GM12875 (cell line): ENCODE measurements around the gene SSH2.
"Not testable (repeated sequence)": the region's sequence is repeated elsewhere in the genome, so short reads cannot be mapped to it uniquely, and the experiment has no call there.

Experiments used
- H3K4me3 ChIP-seq: one replicate; pipeline ENCODE4 v1.5.1; 2011; ENCODE audit warnings: low read depth, low read length, control low read depth
- TF ChIP-seq, protein P1 (sequence below): IDR thresholded peaks from 2 replicates; pipeline ENCODE4 v1.5.1; 2011; ENCODE audit warnings: low read depth, mild to moderate bottlenecking, control low read depth, inconsistent platforms, low read length, moderate library complexity, borderline replicate concordance; ENCODE audit not compliant: insufficient read depth

Gene SSH2

DNA sequence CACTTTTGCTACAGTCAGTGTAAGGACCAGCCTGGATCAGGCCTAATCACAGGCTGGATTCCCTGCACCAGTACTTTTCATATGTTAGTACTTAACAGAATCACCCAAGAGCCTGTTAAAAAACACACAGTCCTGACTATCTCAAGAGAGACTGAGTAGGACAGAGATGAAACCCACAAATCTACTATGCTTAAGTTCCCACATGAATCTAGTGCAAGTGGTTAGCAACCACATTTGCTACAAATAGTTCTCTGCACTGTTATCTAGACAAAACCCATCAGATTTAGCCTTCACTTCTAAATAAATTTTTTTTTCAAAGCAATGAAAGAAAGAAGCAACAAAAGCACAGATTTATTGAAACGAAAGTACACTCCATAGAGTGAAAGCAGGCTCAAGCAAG lies 38.9 kb downstream of the SSH2 start:
- H3K4me3 ChIP-seq = no peak overlapping the region
- TF ChIP-seq, protein P1, sequence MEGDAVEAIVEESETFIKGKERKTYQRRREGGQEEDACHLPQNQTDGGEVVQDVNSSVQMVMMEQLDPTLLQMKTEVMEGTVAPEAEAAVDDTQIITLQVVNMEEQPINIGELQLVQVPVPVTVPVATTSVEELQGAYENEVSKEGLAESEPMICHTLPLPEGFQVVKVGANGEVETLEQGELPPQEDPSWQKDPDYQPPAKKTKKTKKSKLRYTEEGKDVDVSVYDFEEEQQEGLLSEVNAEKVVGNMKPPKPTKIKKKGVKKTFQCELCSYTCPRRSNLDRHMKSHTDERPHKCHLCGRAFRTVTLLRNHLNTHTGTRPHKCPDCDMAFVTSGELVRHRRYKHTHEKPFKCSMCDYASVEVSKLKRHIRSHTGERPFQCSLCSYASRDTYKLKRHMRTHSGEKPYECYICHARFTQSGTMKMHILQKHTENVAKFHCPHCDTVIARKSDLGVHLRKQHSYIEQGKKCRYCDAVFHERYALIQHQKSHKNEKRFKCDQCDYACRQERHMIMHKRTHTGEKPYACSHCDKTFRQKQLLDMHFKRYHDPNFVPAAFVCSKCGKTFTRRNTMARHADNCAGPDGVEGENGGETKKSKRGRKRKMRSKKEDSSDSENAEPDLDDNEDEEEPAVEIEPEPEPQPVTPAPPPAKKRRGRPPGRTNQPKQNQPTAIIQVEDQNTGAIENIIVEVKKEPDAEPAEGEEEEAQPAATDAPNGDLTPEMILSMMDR = no peak

DNA sequence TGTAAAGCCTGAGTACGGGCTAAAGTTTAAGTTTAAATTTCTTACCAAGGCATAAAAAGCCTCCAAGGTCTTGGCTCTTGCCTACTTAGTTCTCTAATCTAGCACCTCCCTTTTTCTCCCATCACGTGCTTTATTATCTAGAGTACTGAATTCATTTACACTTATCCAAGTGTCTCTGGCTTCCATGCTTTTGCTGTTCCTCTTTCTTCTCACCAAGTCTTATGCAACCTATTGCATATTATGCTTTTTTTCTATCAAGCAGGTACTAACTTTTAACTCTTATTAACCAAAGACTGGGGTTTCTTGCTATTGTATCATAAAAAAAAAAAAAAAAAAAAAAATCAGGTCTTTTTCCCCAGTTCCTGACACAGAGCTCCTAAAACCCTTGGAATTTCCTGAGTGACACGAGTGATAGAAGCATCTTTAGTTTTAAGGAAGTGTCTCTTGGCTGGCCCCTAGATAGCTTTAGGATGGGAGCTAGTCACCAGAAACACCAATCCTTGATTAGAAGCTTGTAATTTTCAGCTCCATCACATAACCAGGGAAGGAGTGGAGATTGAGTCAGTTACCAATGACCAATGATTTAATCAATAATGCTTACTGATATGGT lies 44.9 kb downstream of the SSH2 start:
- TF ChIP-seq, protein P1 = no peak

DNA sequence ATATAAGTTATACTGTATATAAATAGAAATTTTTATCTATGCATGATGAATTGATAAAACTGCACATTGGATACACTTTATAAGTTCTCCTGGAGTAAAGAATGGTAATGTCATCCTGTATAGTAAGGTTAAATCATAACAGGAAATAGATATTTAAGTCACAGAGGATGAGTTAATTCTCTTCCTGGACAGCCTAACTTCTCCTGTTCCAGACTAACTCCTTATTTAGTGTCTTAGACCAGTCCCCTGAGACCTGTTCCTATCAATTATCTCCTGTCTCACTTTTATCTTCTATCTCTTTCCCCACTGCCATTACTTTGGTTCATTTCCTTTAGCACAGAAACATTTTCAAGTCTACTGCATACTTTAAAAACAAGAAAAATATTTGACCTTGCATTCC lies 46.5 kb downstream of the SSH2 start:
- TF ChIP-seq, protein P1 = no peak
- H3K4me3 ChIP-seq = no peak overlapping the region

More for the DNA sequence above, 44.9 kb downstream of the SSH2 start:
- no peak overlapping the region for H3K4me3 ChIP-seq

DNA sequence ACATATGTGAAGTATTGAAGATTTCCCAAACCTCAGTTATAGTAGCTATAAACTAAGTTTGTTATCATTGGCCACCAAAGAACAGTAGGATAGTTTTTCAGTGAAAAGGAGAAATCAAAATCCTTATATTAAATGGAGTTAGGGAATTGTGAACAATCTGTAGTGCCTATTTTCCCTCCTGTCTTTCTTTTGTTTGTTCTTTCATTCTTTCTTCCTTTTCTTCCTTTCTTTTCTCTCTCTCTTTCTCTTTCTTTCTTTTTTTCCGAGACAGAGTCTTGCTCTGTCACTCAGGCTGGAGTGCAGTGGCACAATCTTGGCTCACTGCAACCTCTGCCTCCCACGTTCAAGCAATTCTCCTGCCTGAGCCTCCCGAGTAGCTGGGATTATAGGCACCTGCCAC lies 48.8 kb downstream of the SSH2 start:
- H3K4me3 ChIP-seq = no peak overlapping the region
- TF ChIP-seq, protein P1 = no peak

DNA sequence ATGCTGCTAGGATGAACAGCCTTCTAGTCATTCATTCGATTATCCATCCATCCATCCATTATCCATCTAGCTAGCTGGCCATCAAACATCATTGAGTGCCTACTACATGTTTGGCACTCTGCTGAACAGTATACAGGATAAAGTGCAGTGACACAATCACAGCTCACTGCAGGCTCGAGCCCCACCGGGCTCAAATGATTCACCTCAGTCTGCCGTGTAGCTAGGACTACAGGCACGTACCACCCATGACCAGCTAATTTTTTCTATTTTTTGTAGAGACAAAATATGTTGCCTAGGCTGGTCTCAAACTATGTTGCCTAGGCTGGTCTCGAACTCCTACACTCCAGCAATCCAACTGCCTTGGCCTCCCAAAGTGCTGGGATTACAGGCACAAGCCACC lies 50.0 kb downstream of the SSH2 start:
- TF ChIP-seq, protein P1 = no peak
- H3K4me3 ChIP-seq = no peak overlapping the region

DNA sequence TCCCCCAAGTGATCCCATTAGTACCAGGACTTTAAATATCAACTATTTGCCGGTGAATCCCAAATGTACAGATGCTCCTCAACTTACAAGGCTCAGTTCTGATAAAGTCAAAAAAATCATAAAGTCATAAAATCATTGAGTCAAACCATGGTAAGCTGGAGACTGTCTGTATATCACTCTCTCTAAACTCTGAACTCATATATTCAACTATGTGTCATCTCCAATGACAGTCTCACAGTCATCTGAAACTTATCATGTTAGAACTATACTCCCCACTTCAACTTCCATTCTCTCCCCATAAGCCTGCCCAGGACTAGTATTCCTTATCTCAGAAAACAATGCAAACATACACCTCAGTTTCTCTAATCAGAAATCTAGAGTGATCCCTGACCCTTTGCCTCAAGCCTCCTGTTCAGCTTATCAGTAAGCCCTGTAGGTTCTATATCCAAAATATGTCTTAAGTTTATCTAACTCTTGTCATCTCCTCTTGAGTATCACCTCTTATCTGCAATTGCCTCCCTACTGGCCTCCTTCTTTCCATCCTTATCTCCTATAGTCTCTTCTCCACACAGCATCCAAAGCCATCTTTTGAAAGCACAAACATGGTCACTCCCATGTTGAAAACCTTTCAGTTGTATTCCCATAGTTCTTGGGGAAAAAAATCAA lies 55.0 kb downstream of the SSH2 start:
- no peak overlapping the region for H3K4me3 ChIP-seq
- TF ChIP-seq, protein P1 = no peak

DNA sequence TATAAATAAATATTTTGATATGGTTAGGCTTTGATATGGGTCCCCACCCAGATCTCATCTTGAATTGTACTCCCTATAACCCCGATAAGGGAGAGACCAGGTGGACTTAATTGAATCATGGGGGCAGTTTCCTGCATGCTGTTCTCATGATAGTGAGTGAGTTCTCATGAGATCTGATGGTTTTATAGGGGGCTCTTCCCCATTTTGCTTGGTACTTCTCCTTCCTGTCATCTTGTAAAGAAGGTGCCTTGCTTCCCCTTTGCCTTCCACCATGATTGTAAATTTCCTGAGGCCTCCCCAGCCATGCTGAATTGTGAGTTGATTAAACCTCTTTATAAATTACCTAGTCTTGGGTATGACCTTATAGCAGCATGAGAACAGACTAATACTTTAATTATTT lies 55.7 kb downstream of the SSH2 start:
- not testable (repeated sequence) for H3K4me3 ChIP-seq
